GM18505 (cell line): Measurements from ENCODE around the gene SLC1A6.

Source experiments
- ATAC-seq: cut with Tn5 transposase; IDR thresholded peaks from one replicate; pipeline ENCODE4 v1.9.1; 2021; ENCODE audit not compliant: unreplicated experiment
- POLR2A ChIP-seq: IDR thresholded peaks from 4 replicates; pipeline ENCODE4 v1.6.1; 2011; ENCODE audit warnings: borderline replicate concordance; ENCODE audit not compliant: insufficient read depth, insufficient read length; ENCODE audit errors: extremely low read depth

SLC1A6 gene

GRCh38 chr19:14944456-14944855, 35.2 kb downstream of the SLC1A6 start:
- TF ChIP-seq POLR2A = no peak
- ATAC-seq = no peak

- no peak for ATAC-seq
- TF ChIP-seq POLR2A = no peak
Measured at GRCh38 chr19:14943601-14944000, 36.1 kb downstream of the SLC1A6 start.

- TF ChIP-seq POLR2A = no peak
- ATAC-seq = no peak
Measured at GRCh38 chr19:14941189-14941588, 38.5 kb downstream of the SLC1A6 start, which contains the start of gene OR7C2. Gene OR7C2, plus strand, starts transcription at chr19:14941489. Its CDS starts 0 bp downstream, at chr19:14941489.

GRCh38 chr19:14940266-14940665, 39.4 kb downstream of the SLC1A6 start:
- TF ChIP-seq POLR2A = no peak
- ATAC-seq = no peak

- TF ChIP-seq POLR2A = no peak
- no peak for ATAC-seq
Measured at GRCh38 chr19:14933506-14933905, 46.2 kb downstream of the SLC1A6 start.

GRCh38 chr19:14916848-14917247, 62.8 kb downstream of the SLC1A6 start:
- no peak for ATAC-seq
- TF ChIP-seq POLR2A = no peak

- TF ChIP-seq POLR2A = no peak
- ATAC-seq = no peak
Measured at GRCh38 chr19:14915116-14915515, 64.5 kb downstream of the SLC1A6 start.

GRCh38 chr19:14906711-14907110, 73.0 kb downstream of the SLC1A6 start:
- no peak for TF ChIP-seq POLR2A
- ATAC-seq = no peak

- ATAC-seq = no peak
- no peak for TF ChIP-seq POLR2A
Measured at GRCh38 chr19:14901675-14902260, 77.9 kb downstream of the SLC1A6 start.
